Pancreas (tissue), 10 donors: Measurements from ENCODE around the gene LASP1. TPM values are rescaled to one million over a fixed set of nuclear protein-coding genes. Genes with fewer than 3 reads are reported as not detected.
"Not testable (repeated sequence)": the region's sequence is repeated elsewhere in the genome, so short reads cannot be mapped to it uniquely, and the experiment has no call there.

Experiments used
- ATAC-seq, 4 donors: fragments of 200-7000 bp; cut with Tn5 transposase; one replicate each; pipeline versions ENCODE4 v1.8.0 to v1.9.1; 2020; ENCODE audit warnings: mild to moderate bottlenecking in 4 of 4, moderate library complexity in 4 of 4
- DNase-seq, 6 donors: peaks; one replicate each; pipeline ENCODE4 v3.0.0-alpha.2; 2020
- FAIRE-seq: peaks from 2 replicates; lab custom pipeline; 2012; peaks lifted over from hg19 to GRCh38; lab: Jason Lieb, UNC
- H3K27ac ChIP-seq, 4 donors: fragments of 200-600 bp; sonication (generic); 1 replicate in 3 of 4; 2 replicates in 1 of 4; pipeline versions ENCODE4 v1.5.0 to v1.8.0; 2020
- H3K27me3 ChIP-seq, 4 donors: fragments of 200-600 bp; one replicate each; pipeline ENCODE4 v1.8.0; 2021
- H3K36me3 ChIP-seq, 3 donors: fragments of 200-600 bp; sonication (generic) in 1 of 3; one replicate each; pipeline versions ENCODE4 v1.5.0 to v1.8.0; 2020 to 2021
- H3K4me1 ChIP-seq, 3 donors: fragments of 200-600 bp; one replicate each; pipeline ENCODE4 v1.8.0; 2021
- H3K4me3 ChIP-seq, 4 donors: fragments of 200-600 bp; sonication (generic) in 2 of 4; one replicate each; pipeline versions ENCODE4 v1.5.0 to v1.8.0; 2020 to 2021
- H3K9me3 ChIP-seq, 4 donors: fragments of 200-600 bp; one replicate each; pipeline ENCODE4 v1.8.0; 2021
- WGBS, 2 donors: extraction: QIAGEN DNeasy Blood & Tissue Kit; methylation state at CpG; one replicate each; pipeline ENCODE4 v1.1.7; 2013; 5-methylcytosine and 5-hydroxymethylcytosine counted together
- intact Hi-C, 3 donors: fragments of 100-400 bp; cut with DNase I; formaldehyde crosslinking; loops; one replicate each; pipeline versions ENCODE4 v1.11.1 to v1.14.2; 2022
- polyA plus RNA-seq, 2 donors: library from polyadenylated mRNA; stranded (reverse); fragments of 200-250 nt; gene quantifications; one replicate each; pipeline ENCODE4 v1.2.3, GENCODE V29; 2013
- total RNA-seq, 6 donors: library from RNA; stranded (reverse); fragmentation: NEBNext Ultra II Directional in 4 of 6; extraction: Animal tissue kit (Norgen Biotek cat#: 25700) in 4 of 6; gene quantifications; one replicate each; pipeline versions ENCODE4 v1.2.1 to v1.2.4, GENCODE V29; 2021 to 2023
- TF ChIP-seq, protein P1 (sequence below), 4 donors: fragments of 200-600 bp; sonication (generic) in 3 of 4; IDR thresholded peaks; one replicate each; pipeline versions ENCODE4 v1.5.0 to v1.8.0; 2021; ENCODE audit warnings: antibody characterized with exemption in 4 of 4
- donor health status: healthy with polysubstance abuse.
- donor health status: DM: no; HTN: no; CAD: no; lungs with moderate emphysema.
- donor health status: DM: no; HTN: no; CAD: no.
- donor health status: control.
- donor health status: control.
- donor health status: Bipolar disorder and iron deficiency.
- donor health status: DM: yes; HTN: yes; CAD: no.
- donor health status: DM: no; HTN: no; CAD: no.
- donor health status: DM: no; HTN: no; CAD: no.
- donor health status: DM: yes; HTN: yes; CAD: no.

Gene LASP1
- total and polyA plus RNA-seq, 8 donors, result 35.7 to 98.6 (median 57.1) TPM

- Histone ChIP-seq H3K27me3 (no peaks in the 10 kb centered on the region), H3K9me3 (no peaks in the 10 kb centered on the region), H3K27ac (no peak overlapping the region), H3K4me1 (no peaks in the 10 kb centered on the region), H3K4me3 (no peak overlapping the region), H3K36me3 (no peaks in the 10 kb centered on the region)
- FAIRE-seq (no peak), ATAC-seq (no peak), DNase-seq (no peak)
- intact Hi-C loops, result no loop called here
- TF ChIP-seq, protein P1, sequence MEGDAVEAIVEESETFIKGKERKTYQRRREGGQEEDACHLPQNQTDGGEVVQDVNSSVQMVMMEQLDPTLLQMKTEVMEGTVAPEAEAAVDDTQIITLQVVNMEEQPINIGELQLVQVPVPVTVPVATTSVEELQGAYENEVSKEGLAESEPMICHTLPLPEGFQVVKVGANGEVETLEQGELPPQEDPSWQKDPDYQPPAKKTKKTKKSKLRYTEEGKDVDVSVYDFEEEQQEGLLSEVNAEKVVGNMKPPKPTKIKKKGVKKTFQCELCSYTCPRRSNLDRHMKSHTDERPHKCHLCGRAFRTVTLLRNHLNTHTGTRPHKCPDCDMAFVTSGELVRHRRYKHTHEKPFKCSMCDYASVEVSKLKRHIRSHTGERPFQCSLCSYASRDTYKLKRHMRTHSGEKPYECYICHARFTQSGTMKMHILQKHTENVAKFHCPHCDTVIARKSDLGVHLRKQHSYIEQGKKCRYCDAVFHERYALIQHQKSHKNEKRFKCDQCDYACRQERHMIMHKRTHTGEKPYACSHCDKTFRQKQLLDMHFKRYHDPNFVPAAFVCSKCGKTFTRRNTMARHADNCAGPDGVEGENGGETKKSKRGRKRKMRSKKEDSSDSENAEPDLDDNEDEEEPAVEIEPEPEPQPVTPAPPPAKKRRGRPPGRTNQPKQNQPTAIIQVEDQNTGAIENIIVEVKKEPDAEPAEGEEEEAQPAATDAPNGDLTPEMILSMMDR (IDR thresholded peaks at IDR 0.05), result no peak
Measured at GRCh38 chr17:38939987-38940386, 70.1 kb downstream of the LASP1 start.

DNA sequence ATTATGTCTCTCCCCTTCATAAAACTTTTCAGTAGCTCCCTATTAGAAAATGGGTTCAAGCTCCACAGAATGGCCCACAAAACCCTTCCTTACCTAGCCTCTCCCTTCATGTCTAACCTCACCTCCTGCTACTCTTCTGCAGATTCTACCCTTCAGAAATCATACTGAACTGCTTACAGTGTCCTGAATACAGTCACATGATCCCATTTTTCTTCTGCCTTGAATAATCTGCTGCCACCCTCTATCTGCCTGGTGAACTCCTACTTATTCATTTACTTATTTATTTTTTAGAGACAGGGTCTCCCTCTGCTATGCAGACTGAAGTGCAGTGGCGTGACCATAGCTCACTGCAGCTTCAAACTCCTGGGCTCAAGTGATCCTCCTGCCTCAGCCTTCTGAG is 70.5 kb downstream of the LASP1 start:
- Histone ChIP-seq H3K27me3 (no peaks in the 10 kb centered on the region), H3K27ac (no peak overlapping the region), H3K4me3 (no peak overlapping the region), H3K36me3 (no peaks in the 10 kb centered on the region), H3K4me1 (no peaks in the 10 kb centered on the region), H3K9me3 (no peaks in the 10 kb centered on the region)
- no peak for DNase-seq
- 91 to 96% methylated on average over 1 of the region's 1 CpG for WGBS, 2 donors
- FAIRE-seq, result no peak
- TF ChIP-seq, protein P1 (IDR thresholded peaks at IDR 0.05), result no peak
- intact Hi-C loops, result no loop called here
- ATAC-seq, result no peak

GRCh38 chr17:38942696-38943334 is 73.0 kb downstream of the LASP1 start:
- Histone ChIP-seq H3K4me1 (no peaks in the 10 kb centered on the region), H3K27ac (no peak overlapping the region), H3K36me3 (no peaks in the 10 kb centered on the region), H3K9me3 (no peaks in the 10 kb centered on the region), H3K27me3 (no peaks in the 10 kb centered on the region), H3K4me3 (no peak overlapping the region)
- ATAC-seq, result no peak
- DNase-seq, result no peak
- TF ChIP-seq, protein P1 (IDR thresholded peaks at IDR 0.05), result no peak
- intact Hi-C loops, result no loop called here
- FAIRE-seq, result no peak
- 63 to 74% methylated on average over 4 of the region's 4 CpGs for whole genome bisulfite sequencing, 2 donors

GRCh38 chr17:38943607-38944006 is 73.7 kb downstream of the LASP1 start:
- ATAC-seq (no peak), FAIRE-seq (no peak), DNase-seq (no peak)
- no peaks in the 10 kb centered on the region for H3K27me3 ChIP-seq
- intact Hi-C loops, result no loop called here
- no peaks in the 10 kb centered on the region for H3K9me3 ChIP-seq
- H3K27ac ChIP-seq, result no peak overlapping the region
- 57 to 72% methylated on average over 8 of the region's 8 CpGs for WGBS, 2 donors
- H3K36me3 ChIP-seq, result no peaks in the 10 kb centered on the region
- TF ChIP-seq, protein P1 (IDR thresholded peaks at IDR 0.05), result no peak
- H3K4me3 ChIP-seq, result no peak overlapping the region
- no peaks in the 10 kb centered on the region for H3K4me1 ChIP-seq

GRCh38 chr17:38947189-38947588 is 77.3 kb downstream of the LASP1 start:
- no peak overlapping the region for H3K4me3 ChIP-seq
- no peaks in the 10 kb centered on the region for H3K9me3 ChIP-seq
- no peaks in the 10 kb centered on the region for H3K4me1 ChIP-seq
- no peaks in the 10 kb centered on the region for H3K27me3 ChIP-seq
- TF ChIP-seq, protein P1 (IDR thresholded peaks at IDR 0.05), result no peak
- ATAC-seq (no peak), FAIRE-seq (no peak), DNase-seq (no peak)
- WGBS, 2 donors, result 89 to 94% methylated on average over 2 of the region's 2 CpGs
- H3K36me3 ChIP-seq, result no peaks in the 10 kb centered on the region
- H3K27ac ChIP-seq, result no peak overlapping the region
- intact Hi-C loops, result no loop called here

DNA sequence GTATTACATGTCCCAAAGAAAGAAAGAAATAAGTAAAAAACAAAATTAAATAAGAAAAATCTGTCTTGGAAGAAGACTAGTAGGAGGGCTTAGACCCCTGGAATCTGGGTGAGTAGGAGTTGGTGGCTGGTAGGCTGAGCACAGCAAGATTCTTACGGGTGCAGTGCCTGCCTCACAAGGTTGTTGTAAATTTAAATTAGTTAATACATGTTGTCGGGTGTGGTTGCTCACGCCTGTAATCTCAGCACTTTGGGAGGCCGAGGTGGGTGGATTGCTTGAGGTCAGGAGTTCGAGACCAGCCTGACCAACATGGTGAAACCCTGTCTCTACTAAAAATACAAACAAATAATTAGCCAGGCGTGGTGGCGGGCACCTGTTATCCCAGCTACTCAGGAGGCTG is 83.9 kb downstream of the LASP1 start:
- H3K36me3 ChIP-seq, H3K27me3 ChIP-seq, ATAC-seq, intact Hi-C loops, FAIRE-seq, H3K4me1 ChIP-seq, H3K27ac ChIP-seq, H3K4me3 ChIP-seq, DNase-seq, H3K9me3 ChIP-seq: not testable (repeated sequence)
- 83 to 90% methylated on average over 7 of the region's 7 CpGs for WGBS, 2 donors
